Neuronal stem cell (in vitro differentiated cells): ENCODE results near the gene STAT5B.
"Not testable (repeated sequence)": the region's sequence is repeated elsewhere in the genome, so short reads cannot be mapped to it uniquely, and the experiment has no call there.

ENCODE experiments used
- DNase-seq: peaks from one replicate; pipeline ENCODE4 v3.0.0-alpha.2; 2013; ENCODE audit warnings: low spot score
- H2AFZ ChIP-seq: one replicate; pipeline ENCODE4 v1.6.1; 2013; ENCODE audit warnings: mild to moderate bottlenecking, low read length, inconsistent platforms
- H2AK5ac ChIP-seq: 2 replicates; pipeline ENCODE4 v1.6.1; 2013; ENCODE audit warnings: low read depth, mild to moderate bottlenecking, inconsistent platforms, low read length, moderate library complexity, mixed read lengths
- H2BK120ac ChIP-seq: 2 replicates; pipeline ENCODE4 v1.6.1; 2013; ENCODE audit warnings: low read depth, mild to moderate bottlenecking, inconsistent platforms, low read length, moderate library complexity, mixed read lengths
- H2BK12ac ChIP-seq: one replicate; pipeline ENCODE4 v1.6.1; 2013; ENCODE audit warnings: low read length, inconsistent platforms
- H2BK15ac ChIP-seq: 2 replicates; pipeline ENCODE4 v1.6.1; 2013; ENCODE audit warnings: mild to moderate bottlenecking, low read length, inconsistent platforms, mixed read lengths
- H2BK5ac ChIP-seq: one replicate; pipeline ENCODE4 v1.6.1; 2013; ENCODE audit warnings: inconsistent platforms, mild to moderate bottlenecking, low read length, moderate library complexity
- H3K14ac ChIP-seq: one replicate; pipeline ENCODE4 v1.6.1; 2013; ENCODE audit warnings: low read length, inconsistent platforms
- H3K18ac ChIP-seq: 2 replicates; pipeline ENCODE4 v1.6.1; 2013; ENCODE audit warnings: low read length, inconsistent platforms
- H3K23ac ChIP-seq: 2 replicates; pipeline ENCODE4 v1.6.1; 2013; ENCODE audit warnings: low read depth, mild to moderate bottlenecking, mixed read lengths, low read length, inconsistent platforms; ENCODE audit not compliant: poor library complexity
- H3K27ac ChIP-seq: replicated peaks from 3 replicates; pipeline ENCODE4 v1.5.1; 2013; ENCODE audit warnings: low read length, inconsistent platforms
- H3K27me3 ChIP-seq, 3 experiments: 2 replicates each; pipeline ENCODE4 v1.6.1; 2013; ENCODE audit warnings: low read length in 3 of 3, mild to moderate bottlenecking in 2 of 3, inconsistent platforms in 1 of 3, low read depth in 1 of 3, mixed read lengths in 1 of 3, moderate library complexity in 1 of 3; ENCODE audit not compliant: control insufficient read depth in 3 of 3, insufficient read depth in 3 of 3
- H3K36me3 ChIP-seq, 2 donors: replicated peaks in 1 of 2; 2 replicates each; pipeline ENCODE4 v1.6.1; 2013; ENCODE audit warnings: low read length in 2 of 2; ENCODE audit not compliant: control insufficient read depth in 2 of 2, insufficient read depth in 2 of 2
- H3K4ac ChIP-seq: 2 replicates; pipeline ENCODE4 v1.6.1; 2013; ENCODE audit warnings: inconsistent platforms, mild to moderate bottlenecking, low read length, moderate library complexity
- H3K4me1 ChIP-seq, 2 donors: 1 replicate in 1 of 2; 2 replicates in 1 of 2; pipeline ENCODE4 v1.6.1; 2013; ENCODE audit warnings: low read length in 2 of 2, low read depth in 1 of 2; ENCODE audit not compliant: control insufficient read depth in 2 of 2, insufficient read depth in 1 of 2
- H3K4me2 ChIP-seq: one replicate; pipeline ENCODE4 v1.6.1; 2013; ENCODE audit warnings: mild to moderate bottlenecking, low read length, inconsistent platforms; ENCODE audit not compliant: insufficient read depth, poor library complexity, severe bottlenecking
- H3K4me3 ChIP-seq, 2 donors: 2 replicates each; pipeline ENCODE4 v1.5.1; 2013; ENCODE audit warnings: low read length in 2 of 2, mild to moderate bottlenecking in 2 of 2, inconsistent platforms in 1 of 2, moderate library complexity in 1 of 2
- H3K79me1 ChIP-seq: one replicate; pipeline ENCODE4 v1.6.1; 2013; ENCODE audit warnings: low read depth, mild to moderate bottlenecking, inconsistent platforms, low read length, moderate library complexity
- H3K9ac ChIP-seq: one replicate; pipeline ENCODE4 v1.6.1; 2013; ENCODE audit warnings: mild to moderate bottlenecking, low read depth, low read length, inconsistent platforms; ENCODE audit not compliant: poor library complexity
- H3K9me3 ChIP-seq, 2 donors: replicated peaks in 1 of 2; 2 replicates each; pipeline versions ENCODE3 to v1.6.1; 2013; ENCODE audit warnings: low read length in 2 of 2, mild to moderate bottlenecking in 2 of 2, inconsistent platforms in 1 of 2, low read depth in 1 of 2, mixed read lengths in 1 of 2, moderate library complexity in 1 of 2; ENCODE audit not compliant: control insufficient read depth in 2 of 2, insufficient read depth in 1 of 2
- H4K8ac ChIP-seq: one replicate; pipeline ENCODE4 v1.6.1; 2013; ENCODE audit warnings: low read depth, mild to moderate bottlenecking, inconsistent platforms, low read length, moderate library complexity
- H4K91ac ChIP-seq: one replicate; pipeline ENCODE4 v1.6.1; 2013; ENCODE audit warnings: low read length, low read depth, mild to moderate bottlenecking, inconsistent platforms; ENCODE audit not compliant: poor library complexity
- WGBS, 2 donors: extraction: QIAGEN DNeasy Blood & Tissue Kit; methylation state at CpG; one replicate each; pipeline ENCODE4 v1.1.7; 2013; ENCODE audit warnings: missing lambda C conversion rate in 2 of 2, mixed read lengths in 1 of 2; ENCODE audit not compliant: insufficient read length in 2 of 2, insufficient replicate concordance in 1 of 2; ENCODE audit errors: extremely low coverage in 2 of 2; 5-methylcytosine and 5-hydroxymethylcytosine counted together

Gene STAT5B

DNA sequence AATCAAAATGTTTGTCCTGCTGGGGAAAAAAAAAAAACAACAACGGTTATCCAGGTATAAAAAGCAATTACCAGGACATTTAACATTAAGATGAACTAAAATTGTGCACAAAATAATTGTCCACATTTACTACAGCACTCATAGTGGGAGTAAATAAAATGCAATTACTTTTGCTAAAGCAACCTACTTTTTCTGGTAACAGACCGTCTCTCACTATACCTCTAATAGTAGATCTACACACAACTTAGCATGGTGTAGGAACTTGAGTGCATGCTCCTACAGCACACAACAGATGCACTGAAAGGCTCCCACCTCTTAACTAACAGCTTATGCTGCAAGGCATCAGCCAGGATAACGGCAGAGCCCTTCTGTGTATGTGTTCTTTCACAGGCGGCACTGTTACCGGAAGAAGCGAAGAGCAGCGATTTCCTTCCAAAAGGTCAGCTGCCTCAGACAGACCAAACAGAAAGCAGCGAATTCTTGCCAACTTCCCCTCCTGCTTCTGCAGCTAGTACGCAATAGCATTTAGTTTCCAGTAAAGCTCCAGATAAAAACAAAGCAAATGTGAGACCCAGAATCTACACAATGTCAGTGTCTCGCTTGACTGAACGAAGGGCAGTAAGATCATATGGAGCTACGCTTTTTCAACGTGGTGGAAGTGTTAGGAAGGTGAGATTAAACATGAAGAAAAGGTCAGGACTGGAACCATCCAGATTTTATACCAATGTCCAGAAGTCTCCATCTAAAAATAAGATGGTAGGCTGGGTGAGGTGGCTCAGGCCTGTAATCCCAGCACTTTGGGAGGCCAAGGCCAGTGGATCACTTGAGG is 27.6 kb downstream of the STAT5B start:
- no peak overlapping the region for H2BK12ac ChIP-seq
- no peaks in the 10 kb centered on the region for H3K79me1 ChIP-seq
- H3K9ac ChIP-seq, result no peak overlapping the region
- no peak overlapping the region for H3K18ac ChIP-seq
- H4K8ac ChIP-seq, result no peak overlapping the region
- H3K9me3 ChIP-seq, result no peaks in the 10 kb centered on the region
- H2BK120ac ChIP-seq, result no peak overlapping the region
- H3K27me3 ChIP-seq, result no peaks in the 10 kb centered on the region
- no peak overlapping the region for H3K4ac ChIP-seq
- no peak overlapping the region for H3K4me2 ChIP-seq
- H3K23ac ChIP-seq, result no peak overlapping the region
- H2AK5ac ChIP-seq, result no peak overlapping the region
- H2AFZ ChIP-seq, result peak overlapping the region; percentile 27
- H2BK15ac ChIP-seq, result no peak overlapping the region
- no CpG with 5 or more reads among the region's 13 CpGs for WGBS, 2 donors
- no peak overlapping the region for H2BK5ac ChIP-seq
- H3K36me3 ChIP-seq, result no peaks in the 10 kb centered on the region
- H4K91ac ChIP-seq, result no peak overlapping the region
- DNase-seq, result no peak
- H3K27ac ChIP-seq, result no peak overlapping the region
- H3K4me3 ChIP-seq, result peak overlapping the region in 1 of 2 donors; percentile 24
- peaks cover 5 to 8% of the 10 kb centered on the region in 2 donors for H3K4me1 ChIP-seq
- H3K14ac ChIP-seq, result no peak overlapping the region

DNA sequence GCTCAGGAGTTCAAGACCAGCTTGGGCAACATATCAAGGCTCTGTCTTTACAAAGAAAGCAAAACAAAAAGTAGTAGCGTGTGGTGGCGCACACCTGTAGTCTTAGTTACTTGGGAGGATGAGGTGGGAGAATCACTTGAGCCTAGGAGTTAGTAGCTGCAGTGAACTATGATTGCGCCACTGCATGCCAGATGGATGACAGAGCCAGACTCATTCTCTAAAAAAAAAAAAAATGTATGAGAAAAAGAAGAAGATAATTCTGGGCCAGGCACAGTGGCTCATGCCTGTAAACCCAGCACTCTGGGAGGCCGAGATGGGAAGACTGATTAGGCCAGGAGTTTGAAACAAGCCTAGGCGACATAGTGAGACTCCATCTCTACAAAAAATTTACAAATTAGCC is 28.5 kb downstream of the STAT5B start:
- no peak overlapping the region for H3K4me3 ChIP-seq
- H4K91ac ChIP-seq, result no peak overlapping the region
- no peak overlapping the region for H2BK15ac ChIP-seq
- no peaks in the 10 kb centered on the region for H3K79me1 ChIP-seq
- no peak overlapping the region for H2AFZ ChIP-seq
- H3K27me3 ChIP-seq, result no peaks in the 10 kb centered on the region
- no peak overlapping the region for H3K27ac ChIP-seq
- H4K8ac ChIP-seq, result no peak overlapping the region
- H3K23ac ChIP-seq, result no peak overlapping the region
- peaks cover 5 to 8% of the 10 kb centered on the region in 2 donors for H3K4me1 ChIP-seq
- no peak overlapping the region for H3K14ac ChIP-seq
- no peak overlapping the region for H2BK5ac ChIP-seq
- H3K4ac ChIP-seq, result no peak overlapping the region
- no peak overlapping the region for H3K9ac ChIP-seq
- H3K36me3 ChIP-seq, result no peaks in the 10 kb centered on the region
- H2BK12ac ChIP-seq, result no peak overlapping the region
- no peak overlapping the region for H2BK120ac ChIP-seq
- no peak overlapping the region for H3K4me2 ChIP-seq
- no CpG with 5 or more reads among the region's 5 CpGs for WGBS, 2 donors
- DNase-seq, result no peak
- H3K18ac ChIP-seq, result no peak overlapping the region
- no peaks in the 10 kb centered on the region for H3K9me3 ChIP-seq
- H2AK5ac ChIP-seq, result no peak overlapping the region

DNA sequence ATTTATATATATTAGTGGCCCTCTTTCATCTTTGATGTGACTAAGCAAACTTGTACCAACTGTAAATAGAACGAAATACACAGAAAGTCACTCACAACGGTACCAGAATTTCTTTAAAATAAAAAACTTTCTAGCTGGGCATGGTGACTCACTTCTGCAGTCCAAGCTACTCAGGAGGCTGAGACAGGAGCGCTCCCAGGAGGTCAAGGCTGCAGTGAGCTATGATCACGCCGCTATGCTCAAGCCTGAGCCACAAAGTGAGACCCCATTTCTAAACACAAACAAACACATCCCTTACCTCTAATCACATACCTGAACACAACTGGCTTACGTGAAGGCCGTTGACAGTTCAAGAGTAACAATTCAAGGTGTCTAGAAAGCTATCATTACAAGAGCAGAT is 29.7 kb downstream of the STAT5B start:
- no peak overlapping the region for H3K4ac ChIP-seq
- H3K4me3 ChIP-seq, result no peak overlapping the region
- H3K9ac ChIP-seq, result no peak overlapping the region
- no peak for DNase-seq
- H2AK5ac ChIP-seq, result no peak overlapping the region
- H3K4me1 ChIP-seq, result peaks cover 5 to 8% of the 10 kb centered on the region in 2 donors
- no peak overlapping the region for H2BK120ac ChIP-seq
- H2BK12ac ChIP-seq, result no peak overlapping the region
- no peak overlapping the region for H3K14ac ChIP-seq
- no peaks in the 10 kb centered on the region for H3K27me3 ChIP-seq
- H2AFZ ChIP-seq, result no peak overlapping the region
- peaks cover 1% of the 10 kb centered on the region for H3K79me1 ChIP-seq
- no peak overlapping the region for H3K27ac ChIP-seq
- no peaks in the 10 kb centered on the region for H3K9me3 ChIP-seq
- no peak overlapping the region for H4K8ac ChIP-seq
- H2BK15ac ChIP-seq, result no peak overlapping the region
- no peak overlapping the region for H3K23ac ChIP-seq
- H2BK5ac ChIP-seq, result no peak overlapping the region
- H4K91ac ChIP-seq, result no peak overlapping the region
- H3K4me2 ChIP-seq, result no peak overlapping the region
- H3K18ac ChIP-seq, result no peak overlapping the region
- H3K36me3 ChIP-seq, result no peaks in the 10 kb centered on the region
- no CpG with 5 or more reads among the region's 7 CpGs for WGBS, 2 donors

DNA sequence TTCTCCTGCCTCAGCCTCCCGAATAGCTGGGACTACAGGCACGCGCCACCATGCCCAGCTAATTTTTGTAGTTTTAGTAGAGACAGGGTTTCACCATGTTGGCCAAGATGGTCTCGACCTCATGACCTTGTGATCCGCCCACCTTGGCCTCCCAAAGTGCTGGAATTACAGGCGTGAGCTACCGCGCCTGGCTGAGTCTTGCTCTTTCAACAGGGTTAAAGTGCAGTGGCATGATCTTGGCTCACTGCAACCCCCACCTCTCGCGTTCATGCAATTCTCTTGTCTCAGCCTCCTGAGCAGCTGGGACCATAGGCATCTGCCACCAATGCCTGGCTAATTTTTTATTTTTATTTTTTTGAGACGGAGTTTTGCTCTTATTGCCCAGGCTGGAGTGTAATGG is 31.0 kb downstream of the STAT5B start:
- not testable (repeated sequence) for H3K4ac ChIP-seq, H3K14ac ChIP-seq, H3K4me2 ChIP-seq, H4K91ac ChIP-seq, H3K9ac ChIP-seq, DNase-seq, H3K18ac ChIP-seq, H2AFZ ChIP-seq, H3K4me1 ChIP-seq, H2BK12ac ChIP-seq, H4K8ac ChIP-seq, H3K23ac ChIP-seq, H3K4me3 ChIP-seq, H2AK5ac ChIP-seq, H2BK5ac ChIP-seq, H3K27me3 ChIP-seq, H2BK15ac ChIP-seq, H3K36me3 ChIP-seq, H3K27ac ChIP-seq, H2BK120ac ChIP-seq, H3K79me1 ChIP-seq, H3K9me3 ChIP-seq
- WGBS, 2 donors, result no CpG with 5 or more reads among the region's 11 CpGs
